DMS79 (cell line): ENCODE measurements around the gene RNASE9.
"Not testable (repeated sequence)": the region's sequence is repeated elsewhere in the genome, so short reads cannot be mapped to it uniquely, and the experiment has no call there.

Experiments
- DNase-seq: peaks from one replicate; lab custom pipeline; 2025; lab: John Stamatoyannopoulos, UW

The RNASE9 gene

DNA sequence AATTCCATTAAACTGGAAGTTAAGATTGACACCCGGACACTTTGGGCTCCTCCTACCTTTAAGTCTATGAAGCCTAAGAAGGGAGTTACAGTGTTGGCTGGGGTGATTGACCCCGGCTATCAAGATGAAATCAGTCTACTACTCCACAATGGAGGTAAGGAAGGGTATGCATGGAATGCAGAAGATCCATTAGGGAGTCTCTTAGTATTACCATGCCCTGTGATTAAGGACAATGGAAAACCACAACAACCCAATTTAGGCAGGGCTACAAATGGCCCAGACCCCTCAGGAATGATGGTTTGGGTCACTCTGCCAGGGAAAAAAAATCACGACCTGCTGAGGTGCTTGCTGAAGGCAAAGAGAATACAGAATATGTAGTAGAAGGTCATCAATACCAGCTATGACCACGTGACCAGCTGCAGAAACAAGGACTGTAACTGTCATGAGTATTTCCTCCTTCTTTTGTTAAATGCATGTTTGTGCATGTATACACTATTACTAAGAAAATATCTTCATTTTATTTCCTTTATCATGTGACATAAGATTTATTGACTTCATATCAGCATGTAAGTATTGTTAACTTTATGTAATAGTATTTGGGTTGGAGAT lies 11.6 kb upstream of the RNASE9 start:
- DNase-seq = not testable (repeated sequence)

DNA sequence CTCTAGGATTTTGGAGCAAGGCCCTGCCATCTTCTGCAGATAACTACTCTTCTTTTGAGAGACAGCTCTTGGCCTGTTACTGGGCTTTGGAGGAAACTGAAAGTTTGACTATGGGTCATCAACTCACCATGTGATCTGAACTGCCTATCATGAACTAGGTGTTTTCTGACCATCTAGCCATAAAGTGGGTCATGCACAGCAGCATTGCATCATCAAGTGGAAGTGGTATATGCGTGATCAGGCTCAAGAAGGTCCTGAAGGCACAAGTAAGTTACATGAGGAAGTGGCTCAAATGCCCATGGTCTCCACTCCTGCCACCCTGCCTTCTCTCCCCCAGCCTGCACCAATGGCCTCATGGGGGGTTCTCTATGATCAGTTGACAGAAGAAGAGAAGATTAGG lies 9.9 kb upstream of the RNASE9 start:
- DNase-seq = not testable (repeated sequence)

DNA sequence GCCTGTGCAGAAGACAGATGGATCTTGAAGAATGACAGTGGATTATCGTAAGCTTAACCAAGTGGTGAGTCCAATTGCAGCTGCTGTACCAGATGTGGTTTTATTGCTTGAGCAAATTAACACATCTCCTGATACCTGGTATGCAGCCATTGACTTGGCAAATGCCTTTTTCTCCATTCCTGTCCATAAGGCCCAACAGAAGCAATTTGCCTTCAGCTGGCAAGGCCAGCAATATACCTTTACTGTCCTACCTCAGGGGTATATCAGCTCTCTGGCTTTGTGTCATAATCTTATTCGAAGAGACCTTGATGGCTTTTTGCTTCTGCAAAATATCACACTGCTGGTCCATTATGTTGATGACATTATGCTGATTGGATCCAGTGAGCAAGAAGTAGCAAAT lies 9.0 kb upstream of the RNASE9 start:
- DNase-seq = not testable (repeated sequence)

DNA sequence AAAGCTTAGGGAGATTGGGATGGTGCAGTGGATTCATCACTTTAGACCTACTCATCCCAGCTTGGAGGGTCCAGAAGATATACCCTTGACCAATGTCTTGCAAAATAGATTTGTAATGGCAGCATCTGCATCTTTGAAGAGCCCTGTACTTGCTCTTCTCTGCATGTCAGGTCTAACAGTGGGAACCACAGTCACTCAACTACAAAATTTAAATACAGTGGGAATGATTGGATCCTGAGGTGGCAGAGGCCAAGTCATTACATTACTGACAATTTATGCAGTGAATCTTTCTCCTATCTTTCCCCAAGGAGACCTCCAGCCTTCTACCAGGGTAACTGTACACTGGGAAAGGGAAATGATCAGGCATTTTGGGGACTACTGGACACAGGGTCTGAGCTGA lies 8.2 kb upstream of the RNASE9 start:
- DNase-seq = no peak

DNA sequence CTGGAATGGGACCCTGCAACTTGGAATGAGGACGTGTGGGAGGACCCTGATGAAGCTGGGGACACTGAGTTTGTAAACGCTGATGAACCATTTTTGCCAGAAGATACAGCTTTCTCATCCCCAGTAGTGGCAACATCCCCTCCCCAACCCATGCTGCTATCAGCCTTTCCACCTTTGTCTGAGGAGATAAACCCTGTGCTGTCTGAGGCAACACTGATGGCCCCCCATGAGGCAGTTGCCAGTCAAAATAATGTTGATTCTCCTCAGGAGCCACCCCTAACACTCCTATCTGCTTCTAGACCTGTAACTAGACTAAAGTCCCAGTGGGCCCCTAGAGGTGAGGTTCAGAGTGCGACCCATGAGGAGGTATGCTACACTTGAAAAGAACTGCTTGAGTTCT lies 7.5 kb upstream of the RNASE9 start:
- DNase-seq = no peak

DNA sequence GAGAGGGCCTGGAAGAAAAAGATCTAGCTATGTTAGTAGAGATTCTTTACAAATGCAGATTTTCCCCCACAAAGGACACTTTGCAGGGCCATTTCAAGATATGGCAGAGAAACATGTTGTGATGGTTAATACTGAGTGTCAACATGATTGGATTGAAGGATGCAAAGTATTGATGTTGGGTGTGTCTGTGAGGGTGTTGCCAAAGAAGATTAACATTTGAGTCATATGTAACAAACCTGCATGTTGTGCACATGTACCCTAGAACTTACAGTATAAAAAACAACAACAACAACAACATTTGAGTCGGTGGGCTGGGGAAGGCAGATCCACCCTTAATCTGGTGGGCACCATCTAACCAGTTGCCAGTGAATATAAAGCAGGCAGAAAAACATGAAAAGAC lies 6.4 kb upstream of the RNASE9 start:
- DNase-seq = not testable (repeated sequence)

DNA sequence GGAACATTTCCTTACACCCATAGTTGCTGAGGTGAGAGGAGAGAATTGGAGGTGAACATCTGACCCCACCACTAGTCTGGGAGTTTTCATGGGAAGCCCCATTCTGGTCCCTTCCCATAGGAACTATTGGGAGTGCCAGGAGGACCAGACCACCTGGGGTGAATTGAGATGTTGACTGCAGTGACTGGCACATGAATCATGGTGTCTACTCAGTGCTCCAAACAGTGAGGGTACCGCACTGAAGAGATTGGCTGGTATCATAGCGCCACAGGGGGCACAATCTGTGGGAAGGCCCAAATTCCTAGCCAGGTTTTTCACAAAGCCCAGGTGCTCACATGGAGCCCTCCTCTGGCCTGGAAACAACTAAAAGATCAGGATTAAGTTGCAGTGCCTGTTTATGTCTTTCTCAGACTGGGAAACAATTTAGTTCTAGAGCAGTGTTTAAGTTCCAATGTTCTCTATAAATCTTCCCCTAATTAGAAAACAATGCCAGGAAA lies 3.7 kb upstream of the RNASE9 start:
- no peak for DNase-seq

DNA sequence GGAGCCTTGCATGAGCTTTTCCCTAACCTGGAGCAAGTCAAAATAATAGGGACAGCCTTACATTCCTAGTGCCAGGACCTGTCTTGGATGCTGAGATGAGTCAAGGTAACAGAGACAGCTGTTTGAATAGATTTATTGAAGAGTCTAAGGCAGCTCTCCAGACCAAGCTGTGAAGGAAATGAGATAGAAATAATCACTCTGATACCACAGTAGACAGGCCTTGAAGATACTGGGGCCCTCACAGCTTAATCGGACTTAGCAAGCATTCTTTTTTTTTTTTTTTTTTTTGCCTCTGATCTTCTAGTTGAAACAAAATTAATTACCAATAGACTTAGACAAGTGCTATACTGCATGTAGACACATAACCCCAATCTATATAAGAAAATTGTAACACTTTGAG lies 3.1 kb upstream of the RNASE9 start:
- no peak for DNase-seq

DNA sequence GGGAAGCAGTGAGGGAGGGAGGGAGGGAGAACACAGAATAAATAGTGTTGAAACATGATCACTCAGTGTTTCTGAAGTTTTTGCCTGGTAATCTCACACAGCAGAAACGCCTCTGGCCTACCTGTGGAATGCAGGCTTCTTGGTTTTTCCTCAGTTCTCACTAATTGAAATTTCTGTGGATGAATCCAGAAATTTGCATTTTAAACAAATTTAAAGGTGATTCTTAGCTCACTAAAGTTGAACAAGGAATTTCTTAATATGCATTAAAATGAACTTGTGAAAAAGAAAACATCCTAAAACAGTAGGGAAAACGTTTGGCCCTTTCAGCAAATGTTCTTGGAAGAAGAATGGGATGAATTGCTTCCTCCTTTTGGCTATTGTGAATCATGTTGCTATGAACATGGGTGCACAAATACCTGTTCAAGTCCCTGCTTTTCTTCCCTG lies 1.4 kb downstream of the RNASE9 start:
- DNase-seq = no peak

DNA sequence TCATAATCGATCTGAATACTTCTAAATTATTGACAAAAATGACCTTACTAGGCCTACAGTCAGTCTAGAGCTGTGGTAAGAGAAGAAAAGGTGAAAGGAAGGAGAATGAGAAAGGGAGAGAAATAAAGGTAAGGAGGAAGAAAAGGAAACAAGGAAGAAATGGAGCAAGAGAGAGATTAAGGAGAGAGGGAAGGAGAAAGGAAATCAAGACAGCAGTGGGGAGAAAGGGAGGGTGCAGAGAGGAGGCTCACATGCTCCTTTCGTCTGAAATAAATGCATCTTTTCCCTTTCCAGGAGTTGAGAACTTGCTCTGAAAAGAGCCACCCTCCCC lies 3.7 kb downstream of the RNASE9 start:
- DNase-seq = no peak

DNA sequence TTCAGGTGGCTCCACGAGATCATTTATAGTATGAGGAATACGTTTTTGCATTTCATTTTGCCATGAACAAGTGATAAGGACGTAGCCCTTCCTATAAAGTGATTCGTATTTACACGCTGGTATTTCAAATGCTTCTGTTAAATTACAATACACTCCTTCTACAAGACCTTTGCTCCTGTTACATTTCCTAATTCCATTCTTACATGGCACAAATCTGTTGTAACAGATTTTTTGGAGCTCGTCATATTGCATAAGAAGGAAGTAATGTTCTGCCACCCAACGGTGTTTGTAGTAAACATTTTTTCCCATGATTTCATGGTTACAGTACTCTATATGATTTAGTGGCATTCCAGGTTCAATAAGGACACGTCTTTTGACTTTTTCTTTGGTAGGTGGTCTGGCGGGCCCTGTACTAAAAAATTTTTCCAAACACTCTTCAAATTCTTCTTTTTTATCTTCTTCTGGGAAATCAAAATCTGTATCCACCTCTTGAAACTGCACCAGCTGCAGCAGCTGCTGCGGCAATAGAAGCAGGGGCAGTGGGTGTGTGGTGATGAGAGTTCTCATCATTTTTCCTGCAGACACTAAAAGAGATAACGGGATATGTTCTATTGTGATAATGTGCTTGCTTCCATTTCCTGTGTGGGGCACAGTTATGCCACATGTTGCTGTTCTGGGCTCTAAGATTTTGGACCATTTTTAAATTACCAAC lies 4.2 kb downstream of the RNASE9 start:
- DNase-seq = no peak

DNA sequence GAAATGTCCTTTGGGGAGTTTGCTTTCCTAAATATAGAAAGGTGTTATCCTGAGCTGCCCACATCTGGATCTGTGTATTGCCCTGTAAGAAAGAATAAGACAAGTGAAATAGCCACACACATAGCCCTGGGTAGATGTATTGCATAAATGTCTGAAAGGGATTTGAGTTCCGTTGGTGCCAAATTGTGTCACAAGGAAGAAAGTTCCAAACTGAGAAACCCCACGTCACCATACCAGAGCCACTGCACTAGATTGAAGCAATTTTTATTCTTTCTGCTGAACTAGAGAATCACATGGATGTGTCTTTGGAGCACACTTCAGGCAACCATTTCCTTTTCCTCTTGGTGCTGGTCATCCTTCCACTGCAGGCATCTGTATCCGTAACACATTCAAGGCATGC lies 5.0 kb downstream of the RNASE9 start:
- DNase-seq = no peak

DNA sequence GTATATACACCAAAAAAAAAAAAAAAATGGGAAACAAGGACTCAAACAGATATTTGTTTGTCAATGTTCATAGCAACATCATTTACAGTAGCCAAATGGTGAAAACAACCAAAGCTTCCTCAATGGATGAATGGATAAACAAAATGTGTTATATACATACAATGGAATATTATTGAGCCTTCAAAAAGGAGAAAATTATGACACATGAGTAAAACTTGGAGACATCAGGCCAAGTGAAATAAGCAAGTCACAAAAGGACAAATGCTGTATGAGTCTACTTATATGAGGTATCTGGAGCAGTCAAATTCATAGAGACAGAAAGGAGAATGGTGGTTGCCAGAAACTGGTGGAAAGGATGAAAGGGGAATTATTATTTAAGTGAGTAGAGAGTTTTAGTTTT lies 7.8 kb downstream of the RNASE9 start:
- DNase-seq = no peak

DNA sequence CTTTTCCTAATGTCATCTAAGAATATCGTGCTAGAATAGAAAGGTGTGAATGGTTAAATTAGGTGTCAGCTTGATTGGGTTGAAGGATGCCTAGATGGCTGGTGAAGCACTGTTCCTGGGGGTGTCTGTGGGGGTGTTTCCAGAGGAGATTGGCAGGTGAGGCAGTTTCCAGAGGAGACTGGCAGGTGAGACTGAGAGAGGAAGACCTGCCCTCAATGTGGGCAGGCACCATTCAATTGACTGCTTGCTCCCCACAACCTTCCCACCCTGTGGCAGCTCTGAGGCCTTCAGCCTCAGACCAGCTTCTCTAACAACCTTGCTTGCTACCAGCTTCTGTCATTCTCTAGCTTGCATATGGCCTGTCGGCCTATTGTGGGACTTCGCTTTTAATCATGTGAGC lies 9.2 kb downstream of the RNASE9 start:
- DNase-seq = no peak

DNA sequence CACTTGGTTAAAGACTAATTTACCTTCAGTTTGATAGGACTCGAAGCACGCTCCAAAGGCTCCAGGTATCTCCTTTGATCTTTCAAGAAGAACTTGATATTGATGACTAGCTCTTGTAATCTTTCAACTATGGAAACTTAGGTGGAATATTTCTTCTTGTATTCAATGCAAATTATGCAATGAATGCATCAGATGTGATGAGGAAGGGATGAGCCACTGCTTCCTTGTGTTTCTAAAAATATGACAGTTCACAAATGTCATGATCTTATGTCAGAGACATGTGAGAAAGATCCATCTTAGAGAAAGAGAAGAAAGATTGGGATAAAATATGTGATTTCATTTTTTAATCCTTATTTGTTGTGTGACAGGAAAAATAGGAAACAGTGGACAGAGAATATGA lies 9.9 kb downstream of the RNASE9 start:
- no peak for DNase-seq

DNA sequence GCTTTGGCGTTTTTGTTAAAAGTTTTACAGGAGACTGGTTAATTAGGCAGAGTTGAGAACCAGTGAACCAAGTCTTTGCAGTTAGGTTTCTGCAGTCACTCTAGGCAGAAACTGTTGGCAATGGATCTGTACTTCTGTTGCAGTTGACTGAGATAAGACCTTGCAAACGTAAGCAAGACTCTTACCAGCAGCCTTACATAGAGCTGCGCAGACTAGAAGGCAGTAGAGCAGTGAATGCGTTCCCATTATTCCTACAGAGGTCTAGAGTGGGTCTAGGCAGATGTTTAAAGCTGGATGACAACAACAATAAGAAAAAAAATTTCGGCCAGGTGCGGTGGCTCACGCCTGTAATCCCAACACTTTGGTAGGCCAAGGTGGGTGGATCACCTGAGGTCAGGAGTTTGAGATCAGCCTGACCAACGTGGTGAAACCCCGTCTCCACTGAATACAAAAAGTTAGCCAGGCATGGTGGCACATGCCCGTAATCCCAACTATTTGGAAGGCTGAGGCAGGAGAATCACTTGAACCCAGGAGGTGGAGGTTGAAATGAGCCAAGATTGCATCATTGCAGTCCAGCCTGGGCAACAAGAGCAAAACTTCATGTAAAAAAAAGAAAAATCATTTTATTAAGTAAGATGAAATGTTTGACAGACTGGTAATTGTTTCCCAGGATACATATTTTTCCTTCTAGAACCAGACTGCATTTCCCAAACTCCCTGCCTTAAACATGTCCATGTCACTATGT lies 12.3 kb downstream of the RNASE9 start:
- no peak for DNase-seq

DNA sequence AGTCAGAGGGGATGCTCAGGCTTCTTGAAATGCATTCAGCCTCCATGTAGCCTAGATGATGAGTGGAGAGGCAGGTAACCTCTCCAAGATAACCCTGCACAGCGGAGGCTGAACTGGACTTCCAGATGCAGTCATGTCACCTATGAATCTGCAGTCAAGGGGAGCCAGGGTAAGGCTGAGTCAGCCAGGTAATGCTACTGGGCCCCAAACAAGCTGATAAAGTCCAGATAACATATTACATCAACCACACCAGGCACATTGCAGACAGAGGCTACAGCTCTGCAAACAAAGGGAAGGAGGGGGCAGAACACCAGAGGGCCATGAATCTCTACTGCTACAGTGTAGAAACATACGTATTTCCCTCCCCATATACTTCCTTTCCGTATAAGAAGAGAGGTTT lies 14.0 kb downstream of the RNASE9 start:
- no peak for DNase-seq

DNA sequence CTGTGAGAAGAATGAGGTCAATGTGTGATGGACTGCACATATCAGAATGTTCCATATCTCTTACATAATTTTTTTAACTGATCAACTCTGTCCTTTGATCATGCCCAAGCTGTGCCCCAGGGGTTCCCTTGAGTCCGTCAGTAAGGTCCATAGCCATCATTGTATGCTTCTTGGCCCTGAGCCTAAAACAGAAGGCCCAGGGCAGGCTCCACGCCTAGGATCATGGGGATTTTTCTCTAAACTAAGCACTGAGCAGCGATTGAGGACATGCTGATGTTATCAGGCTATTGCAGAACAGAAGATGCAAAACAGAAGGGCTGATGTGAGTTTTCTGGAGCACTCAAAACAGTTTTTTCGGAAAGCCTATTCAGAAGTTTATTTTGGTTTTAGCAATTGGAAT lies 20.9 kb downstream of the RNASE9 start:
- no peak for DNase-seq

DNA sequence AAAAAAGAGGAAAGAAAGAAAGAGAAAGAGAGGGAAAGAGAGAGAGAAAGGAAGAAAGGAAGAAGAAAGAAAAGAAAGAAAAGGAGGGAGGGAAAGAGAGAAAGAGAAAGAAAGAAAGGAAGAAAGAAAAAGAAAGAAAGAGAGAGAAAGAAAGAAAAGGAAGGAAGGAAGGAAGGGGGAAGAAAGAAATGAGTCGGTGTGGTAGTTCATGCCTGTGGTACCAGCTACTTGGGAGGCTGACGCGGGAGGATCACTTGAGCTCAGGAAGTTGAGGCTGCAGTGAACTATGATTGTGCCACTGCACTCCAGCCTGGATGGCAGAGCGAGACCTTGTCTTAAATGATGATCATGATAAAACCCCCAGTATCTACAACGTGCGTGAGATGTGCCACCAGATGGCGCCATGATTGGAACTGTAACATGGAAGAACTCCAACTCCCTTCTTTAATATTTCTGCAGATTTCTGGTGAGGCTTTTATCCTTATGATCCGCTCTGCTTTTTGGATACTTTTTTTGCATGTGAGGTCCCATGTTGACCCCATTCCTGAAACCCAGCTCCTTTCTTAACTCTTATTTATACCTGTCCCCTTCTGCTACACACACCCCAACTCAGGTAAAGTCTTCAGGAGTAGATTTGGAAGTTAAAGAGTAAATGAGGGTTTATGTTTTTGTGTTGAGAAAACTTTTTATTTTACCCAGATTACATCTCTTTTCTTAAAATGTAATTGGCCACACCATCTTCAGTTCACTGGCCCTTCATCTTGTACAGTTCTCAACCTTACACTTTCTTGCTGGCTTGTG lies 29.9 kb downstream of the RNASE9 start:
- DNase-seq = no peak

DNA sequence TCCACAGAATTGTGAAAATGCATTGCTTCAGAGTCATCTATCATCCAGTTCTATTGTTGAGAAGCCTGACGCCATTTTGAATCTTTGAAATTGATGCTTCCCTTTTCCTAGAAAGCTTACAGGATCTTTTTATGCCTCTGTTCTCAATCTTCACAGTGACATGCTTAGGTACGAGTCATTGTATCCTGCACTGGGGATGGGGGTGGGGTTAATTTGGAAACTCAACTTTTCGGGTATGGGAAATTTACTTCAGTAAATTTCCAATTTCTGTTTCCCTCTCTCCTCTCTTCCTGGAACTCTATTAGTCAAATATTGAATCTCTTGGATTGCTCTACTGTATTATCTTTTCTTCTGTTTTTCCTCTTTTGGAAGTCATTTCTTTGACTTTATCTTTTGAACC lies 31.0 kb downstream of the RNASE9 start:
- DNase-seq = no peak

DNA sequence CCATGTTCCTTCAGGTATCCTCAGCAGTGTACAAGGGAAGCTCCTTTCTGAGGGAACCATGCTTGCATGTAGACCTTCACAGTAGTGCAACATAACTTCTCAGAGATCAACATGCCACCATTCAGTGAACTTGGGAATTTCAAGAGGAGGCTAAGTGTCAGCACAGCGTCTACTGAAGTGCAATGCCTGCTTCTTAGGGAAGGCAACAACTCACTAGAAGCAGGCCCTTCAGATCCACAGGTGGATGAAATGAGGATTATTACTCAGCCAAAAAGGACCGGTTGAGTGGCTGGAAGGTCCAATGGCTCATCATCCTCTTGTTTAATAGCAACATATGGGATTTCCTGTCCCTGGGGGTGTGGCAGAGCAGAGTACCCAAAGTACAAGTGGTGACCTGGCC lies 36.8 kb downstream of the RNASE9 start:
- no peak for DNase-seq

DNA sequence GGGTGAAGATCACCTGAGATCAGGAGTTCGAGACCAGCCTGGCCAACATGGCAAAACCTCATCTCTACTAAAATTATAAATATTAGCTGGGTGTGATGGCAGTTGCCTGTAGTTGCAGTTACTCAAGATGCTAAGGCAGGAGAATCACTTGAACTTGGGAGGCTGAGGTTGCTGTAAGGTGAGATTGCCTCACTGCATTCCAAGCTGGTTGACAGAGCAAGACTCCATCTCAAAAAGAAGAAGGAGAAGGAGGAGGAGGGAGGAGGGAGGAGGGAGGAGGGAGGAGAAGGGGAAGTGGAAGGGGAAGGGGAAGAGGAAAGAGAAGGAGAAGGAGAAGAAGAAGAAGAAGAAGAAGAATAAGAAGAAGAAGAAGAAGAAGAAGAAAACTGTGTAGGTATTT lies 38.5 kb downstream of the RNASE9 start:
- no peak for DNase-seq

DNA sequence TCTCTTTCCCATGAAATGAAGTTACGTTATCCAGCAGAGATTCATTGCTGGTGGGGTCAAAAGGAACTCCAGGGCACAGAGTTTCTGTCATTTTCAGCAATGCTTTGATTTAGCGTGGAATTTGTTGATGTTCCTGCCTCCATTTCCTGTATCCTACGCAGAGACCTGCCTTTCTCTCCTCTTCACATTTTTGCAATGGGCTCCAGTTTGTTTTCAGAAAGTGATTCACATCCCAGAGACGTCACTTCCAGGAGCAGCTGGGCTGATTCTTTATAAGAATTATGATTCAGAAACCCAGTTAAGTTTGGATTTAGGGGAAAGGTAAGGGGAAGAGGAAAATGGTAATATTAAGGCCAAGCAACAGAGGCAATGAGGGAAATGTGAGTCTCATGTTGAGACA lies 43.9 kb downstream of the RNASE9 start:
- no peak for DNase-seq
